Calu3 (cell line): ENCODE results near the gene RAB39B. TPM values are rescaled to one million over a fixed set of nuclear protein-coding genes. Genes with fewer than 3 reads are reported as not detected.
"Not testable (repeated sequence)": the region's sequence is repeated elsewhere in the genome, so short reads cannot be mapped to it uniquely, and the experiment has no call there.

ENCODE experiments used
- BruUV-seq: library from RNA; stranded (reverse); fragments of 400-500 nt; replicated peaks from 2 replicates; lab custom pipeline; 2021; lab: Mats Ljungman, UMichigan
- CTCF ChIA-PET: fragments of 300-600 bp; sonication (Branson Sonifier 250); formaldehyde crosslinking; loops from one replicate; lab custom pipeline; 2022; ENCODE audit warnings: antibody characterized with exemption; lab: Charles Lee
- DNase-seq: peaks from one replicate; pipeline ENCODE4 v3.0.0; 2022
- H3K27ac Mint-ChIP-seq: one replicate; pipeline ENCODE4 v1.8.0; 2022; ENCODE audit warnings: mixed read lengths; ENCODE audit not compliant: unreplicated experiment
- H3K27me3 Mint-ChIP-seq: one replicate; pipeline ENCODE4 v1.8.0; 2022; ENCODE audit warnings: mixed read lengths; ENCODE audit not compliant: unreplicated experiment
- H3K36me3 Mint-ChIP-seq: one replicate; pipeline ENCODE4 v1.8.0; 2022; ENCODE audit warnings: mild to moderate bottlenecking, moderate library complexity, mixed read lengths; ENCODE audit not compliant: insufficient read depth, unreplicated experiment
- H3K4me1 Mint-ChIP-seq: one replicate; pipeline ENCODE4 v1.8.0; 2022; ENCODE audit warnings: mild to moderate bottlenecking, low read depth, mixed read lengths; ENCODE audit not compliant: unreplicated experiment
- H3K4me3 Mint-ChIP-seq: one replicate; pipeline ENCODE4 v1.8.0; 2022; ENCODE audit warnings: mild to moderate bottlenecking, low read depth, moderate library complexity, mixed read lengths; ENCODE audit not compliant: unreplicated experiment
- H3K9me3 Mint-ChIP-seq: one replicate; pipeline ENCODE4 v1.8.0; 2022; ENCODE audit warnings: low read depth, mixed read lengths; ENCODE audit not compliant: unreplicated experiment
- intact Hi-C: fragments of 100-400 bp; cut with micrococcal nuclease; formaldehyde crosslinking; loops from one replicate; pipeline ENCODE4 v1.10.0; 2022; ENCODE audit not compliant: unreplicated experiment
- total RNA-seq: library from RNA; stranded (reverse); gene quantifications from 2 replicates; pipeline ENCODE4 v1.2.3, GENCODE V29; 2022
- TF ChIP-seq, protein P1 (sequence below): fragments of 200-600 bp; IDR thresholded peaks from one replicate; pipeline ENCODE4 v1.8.0; 2022; ENCODE audit warnings: antibody characterized with exemption; ENCODE audit not compliant: unreplicated experiment

RAB39B gene
- total RNA-seq, 1 experiment from 2014 or later: 0.38 TPM

DNA sequence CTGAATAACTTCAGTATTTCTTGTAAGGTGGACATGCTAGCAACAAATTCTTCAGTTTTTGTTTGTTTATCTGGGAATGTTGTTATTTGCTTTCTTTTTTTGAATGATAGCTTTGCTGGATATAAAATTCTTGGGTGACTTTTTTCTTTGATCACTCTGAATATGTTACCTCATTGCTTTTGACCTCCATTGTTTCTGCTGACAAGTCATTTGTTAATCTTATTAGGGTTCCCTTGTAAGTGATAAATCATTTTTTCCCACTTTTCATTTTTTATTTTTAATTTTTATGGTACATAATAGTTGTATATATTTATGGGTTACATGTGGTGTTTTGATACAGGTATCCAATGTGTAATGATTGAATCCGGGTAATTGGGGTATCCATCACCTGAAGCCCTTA lies 6.7 kb upstream of the RAB39B start:
- Mint-ChIP-seq H3K36me3 (no peaks in the 10 kb centered on the region), H3K9me3 (peaks cover 3% of the 10 kb centered on the region), H3K27ac (no peak overlapping the region), H3K27me3 (no peaks in the 10 kb centered on the region), H3K4me1 (no peaks in the 10 kb centered on the region), H3K4me3 (no peak overlapping the region)
- TF ChIP-seq, protein P1, sequence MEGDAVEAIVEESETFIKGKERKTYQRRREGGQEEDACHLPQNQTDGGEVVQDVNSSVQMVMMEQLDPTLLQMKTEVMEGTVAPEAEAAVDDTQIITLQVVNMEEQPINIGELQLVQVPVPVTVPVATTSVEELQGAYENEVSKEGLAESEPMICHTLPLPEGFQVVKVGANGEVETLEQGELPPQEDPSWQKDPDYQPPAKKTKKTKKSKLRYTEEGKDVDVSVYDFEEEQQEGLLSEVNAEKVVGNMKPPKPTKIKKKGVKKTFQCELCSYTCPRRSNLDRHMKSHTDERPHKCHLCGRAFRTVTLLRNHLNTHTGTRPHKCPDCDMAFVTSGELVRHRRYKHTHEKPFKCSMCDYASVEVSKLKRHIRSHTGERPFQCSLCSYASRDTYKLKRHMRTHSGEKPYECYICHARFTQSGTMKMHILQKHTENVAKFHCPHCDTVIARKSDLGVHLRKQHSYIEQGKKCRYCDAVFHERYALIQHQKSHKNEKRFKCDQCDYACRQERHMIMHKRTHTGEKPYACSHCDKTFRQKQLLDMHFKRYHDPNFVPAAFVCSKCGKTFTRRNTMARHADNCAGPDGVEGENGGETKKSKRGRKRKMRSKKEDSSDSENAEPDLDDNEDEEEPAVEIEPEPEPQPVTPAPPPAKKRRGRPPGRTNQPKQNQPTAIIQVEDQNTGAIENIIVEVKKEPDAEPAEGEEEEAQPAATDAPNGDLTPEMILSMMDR: no peak
- BruUV-seq: no TSS peak
- CTCF ChIA-PET: no interaction called here
- DNase-seq: no peak
- intact Hi-C loops: no loop called here

DNA sequence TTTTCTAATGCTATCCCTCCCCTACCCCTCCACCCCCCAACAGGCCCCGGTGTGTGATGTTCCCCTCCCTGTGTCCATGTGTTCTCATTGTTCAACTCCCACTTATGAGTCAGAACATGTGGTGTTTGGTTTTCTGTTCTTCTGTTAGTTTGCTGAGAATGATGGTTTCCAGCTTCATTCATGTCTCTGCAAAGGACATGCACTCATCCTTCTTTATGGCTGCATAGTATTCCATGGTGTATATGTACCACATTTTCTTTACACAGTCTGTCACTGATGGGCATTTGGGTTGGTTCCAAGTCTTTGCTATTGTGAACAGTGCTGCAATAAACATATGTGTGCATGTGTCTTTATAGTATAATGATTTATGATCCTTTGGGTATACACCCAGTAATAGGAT lies 3.7 kb upstream of the RAB39B start:
- H3K4me3 Mint-ChIP-seq, BruUV-seq, CTCF ChIA-PET, H3K9me3 Mint-ChIP-seq, H3K27ac Mint-ChIP-seq, DNase-seq, intact Hi-C loops, H3K4me1 Mint-ChIP-seq, H3K36me3 Mint-ChIP-seq: not testable (repeated sequence)
- H3K27me3 Mint-ChIP-seq: peaks cover 21% of the 10 kb centered on the region

DNA sequence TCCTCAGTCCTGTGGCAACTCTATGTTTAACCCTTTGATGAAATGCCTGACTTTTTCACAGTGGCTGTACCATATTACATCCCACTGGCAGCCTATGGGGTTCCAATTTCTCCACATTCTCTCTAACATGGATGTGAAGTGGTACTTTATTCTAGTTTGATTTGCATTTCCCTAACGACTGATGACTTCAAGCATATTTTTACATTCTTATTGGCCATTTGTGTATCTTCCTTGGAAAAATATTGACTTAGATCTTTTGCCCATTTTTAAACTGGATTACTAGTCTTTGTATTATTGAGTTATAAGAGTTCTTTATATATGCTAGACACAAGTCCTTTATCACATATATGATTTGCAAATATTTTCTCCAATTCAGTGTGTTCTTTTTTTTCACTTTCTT lies 2.1 kb upstream of the RAB39B start:
- Mint-ChIP-seq H3K27ac (no peak overlapping the region), H3K9me3 (peaks cover 2% of the 10 kb centered on the region), H3K4me3 (no peak overlapping the region), H3K4me1 (no peaks in the 10 kb centered on the region), H3K27me3 (peaks cover 28% of the 10 kb centered on the region), H3K36me3 (no peaks in the 10 kb centered on the region)
- DNase-seq: no peak
- CTCF ChIA-PET: no interaction called here
- TF ChIP-seq, protein P1: no peak
- BruUV-seq: no TSS peak
- intact Hi-C loops: no loop called here

DNA sequence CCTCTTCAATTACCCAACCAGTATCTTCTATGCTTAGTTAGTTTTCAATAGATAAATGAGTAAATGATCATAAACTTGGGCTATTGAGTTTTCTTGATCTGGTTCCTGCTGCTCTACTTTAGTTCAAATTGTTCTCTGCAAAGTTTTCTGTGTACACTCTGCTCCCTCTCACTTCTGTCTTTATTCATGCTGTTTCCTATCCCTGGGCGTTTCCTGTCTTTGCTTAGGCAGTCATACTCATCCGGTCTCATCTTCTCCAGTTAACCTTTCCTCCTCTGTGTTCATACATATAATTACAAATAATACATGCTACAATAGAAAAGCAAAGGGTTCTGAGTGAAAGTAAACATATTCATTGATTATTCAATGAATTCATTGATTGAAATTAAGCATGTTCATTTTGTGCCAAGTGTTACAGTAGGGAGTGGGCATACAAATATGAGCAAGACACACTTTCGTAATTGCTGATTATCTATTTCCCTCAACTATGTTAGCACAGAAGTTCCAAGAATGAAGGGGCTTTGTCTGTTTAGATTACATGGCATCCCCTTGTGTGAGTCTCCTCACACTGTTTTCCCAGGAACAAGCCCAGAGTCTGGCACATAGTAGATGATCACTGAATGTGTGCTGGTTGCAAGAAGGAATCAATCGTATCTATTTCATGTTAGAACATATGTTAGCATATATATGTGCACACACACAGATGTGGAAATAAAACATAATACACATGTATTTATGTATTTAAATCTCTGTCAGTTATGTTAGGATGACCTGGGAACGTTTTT lies 1.1 kb downstream of the RAB39B start:
- BruUV-seq: no TSS peak
- Mint-ChIP-seq H3K36me3 (no peaks in the 10 kb centered on the region), H3K4me1 (no peaks in the 10 kb centered on the region), H3K27me3 (peaks cover 28% of the 10 kb centered on the region), H3K4me3 (no peak overlapping the region), H3K27ac (no peak overlapping the region), H3K9me3 (no peaks in the 10 kb centered on the region)
- TF ChIP-seq, protein P1: no peak
- intact Hi-C loops: no loop called here
- CTCF ChIA-PET: no interaction called here
- no peak for DNase-seq

DNA sequence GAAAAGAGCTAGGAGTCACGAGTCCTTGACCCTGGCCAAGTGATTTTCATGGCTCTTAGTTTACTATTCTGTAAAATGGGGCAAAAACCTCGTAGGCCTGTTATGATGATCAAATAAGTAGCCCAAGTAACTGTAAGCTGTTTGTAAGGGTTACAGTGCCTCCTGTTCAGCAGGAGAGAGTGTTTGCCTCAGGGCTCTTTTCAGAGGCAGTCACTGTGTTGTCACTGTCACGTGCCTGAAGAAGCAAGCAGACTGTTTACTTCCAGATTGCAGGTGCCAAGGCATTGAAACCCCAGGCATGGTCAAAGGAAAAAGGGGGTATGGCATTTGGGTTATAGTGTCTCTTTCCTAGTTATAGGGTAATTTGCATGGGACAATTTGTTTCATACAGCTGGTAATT lies 4.5 kb downstream of the RAB39B start:
- H3K36me3 Mint-ChIP-seq: no peaks in the 10 kb centered on the region
- intact Hi-C loops: no loop called here
- DNase-seq: no peak
- CTCF ChIA-PET: no interaction called here
- peaks cover 39% of the 10 kb centered on the region for H3K27me3 Mint-ChIP-seq
- H3K4me1 Mint-ChIP-seq: no peaks in the 10 kb centered on the region
- TF ChIP-seq, protein P1: no peak
- no peak overlapping the region for H3K4me3 Mint-ChIP-seq
- no peaks in the 10 kb centered on the region for H3K9me3 Mint-ChIP-seq
- no peak overlapping the region for H3K27ac Mint-ChIP-seq
- no TSS peak for BruUV-seq
